Activated CD8-positive, alpha-beta memory T cell treated with anti-CD3 and anti-CD28 coated beads, Interleukin-2, amount 50 U/mL, for 48 hours (primary cell): ENCODE measurements around the gene GNG7.
A peak's percentile ranks its signal among the peaks of the same experiment; 100 is the strongest.
"Not testable (repeated sequence)": the region's sequence is repeated elsewhere in the genome, so short reads cannot be mapped to it uniquely, and the experiment has no call there.

ENCODE experiments used
- DNase-seq: peaks from one replicate; pipeline ENCODE4 v3.0.0-alpha.2; 2020

The GNG7 gene

DNA sequence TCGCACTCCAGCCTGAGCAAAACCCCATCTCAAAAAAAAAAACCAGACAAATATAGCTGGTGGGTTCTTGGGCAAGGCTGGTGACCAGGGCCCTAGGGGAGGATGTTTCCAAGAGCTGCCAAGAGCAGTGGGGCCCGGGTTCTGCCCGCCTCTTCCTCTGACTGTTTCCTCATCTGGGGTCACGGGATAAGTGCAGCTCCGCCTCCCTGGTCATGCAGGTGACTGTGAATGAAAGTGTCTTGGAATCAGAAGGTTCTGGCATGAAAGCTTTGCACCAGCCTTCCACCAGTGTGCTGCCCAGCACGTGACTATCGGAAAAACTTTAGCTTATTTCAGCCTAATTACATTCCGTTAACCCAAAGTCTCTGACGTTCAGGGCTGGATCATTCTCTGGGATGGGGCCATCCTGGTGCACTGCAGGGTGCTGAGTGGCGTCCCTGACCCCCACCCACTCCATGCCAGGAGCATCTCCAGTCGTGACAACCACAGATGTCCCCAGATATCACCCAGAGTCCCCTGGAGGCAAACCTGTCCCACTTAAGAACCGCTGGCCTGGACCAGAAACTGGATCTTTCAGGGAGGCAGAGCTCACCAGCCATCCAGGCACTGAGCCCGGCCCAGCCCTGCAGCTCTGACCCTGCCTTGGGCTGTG is 85.6 kb downstream of the GNG7 start:
- DNase-seq = no peak

DNA sequence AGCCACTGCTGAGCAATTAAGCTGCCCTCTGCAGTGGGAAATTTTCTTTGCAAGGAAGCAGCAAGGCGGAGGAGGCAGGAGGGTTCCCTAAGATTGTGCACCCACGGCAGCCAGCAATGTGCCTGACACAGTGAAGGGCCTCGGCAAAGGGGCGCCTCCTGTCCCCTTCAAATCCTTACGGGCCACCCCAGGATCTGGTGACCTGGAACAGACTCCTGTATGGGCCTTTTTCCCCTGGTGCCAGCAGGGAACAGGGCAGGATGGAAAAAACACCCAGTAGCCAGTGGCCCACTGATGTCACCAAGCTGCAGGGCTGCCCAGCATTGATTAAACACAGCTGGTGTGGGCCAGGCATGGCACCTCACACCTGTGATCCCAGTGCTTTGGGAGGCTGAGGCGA is 86.7 kb downstream of the GNG7 start:
- no peak for DNase-seq

GRCh38 chr19:2613507-2614295 is 88.8 kb downstream of the GNG7 start:
- peak; percentile 87 for DNase-seq

GRCh38 chr19:2612619-2613249 is 89.8 kb downstream of the GNG7 start:
- DNase-seq = no peak

GRCh38 chr19:2611483-2612464 is 90.7 kb downstream of the GNG7 start:
- DNase-seq = no peak

GRCh38 chr19:2610637-2611482 is 91.6 kb downstream of the GNG7 start:
- DNase-seq = peak; percentile 98

DNA sequence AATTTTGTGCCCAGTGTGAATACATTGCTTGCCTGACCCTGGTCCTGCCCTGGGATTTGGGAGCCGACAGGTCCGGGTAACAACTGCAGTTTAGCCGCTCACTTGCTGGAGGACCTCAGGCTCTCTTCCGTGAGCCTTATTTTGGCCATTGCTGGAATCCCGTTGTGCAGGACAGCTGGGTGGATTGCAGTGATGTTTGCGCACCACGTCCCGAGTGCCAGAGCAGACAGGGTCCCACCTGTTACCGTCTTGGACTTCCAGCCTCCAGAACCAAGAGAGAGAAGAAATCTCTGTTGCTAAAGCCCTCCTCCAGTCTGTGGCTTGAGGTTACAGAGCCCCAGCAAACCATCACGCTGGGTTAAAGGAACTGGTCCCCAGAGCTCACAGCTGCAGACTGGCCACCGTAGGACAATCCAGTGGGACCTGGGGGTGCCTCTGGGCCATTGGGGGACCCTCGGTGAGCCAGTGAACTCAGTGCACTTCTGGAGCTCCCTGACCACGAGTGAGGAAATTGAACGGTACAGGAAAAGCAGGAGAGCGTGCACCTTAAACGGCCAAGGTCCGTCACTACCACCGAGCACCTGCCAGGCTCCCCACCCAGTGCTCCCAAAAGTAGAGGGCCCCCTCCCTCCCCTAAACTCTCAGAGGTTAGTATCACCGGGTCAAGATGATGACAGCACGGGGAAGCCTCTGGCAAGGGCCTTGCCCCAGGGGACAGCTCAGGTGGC is 92.9 kb downstream of the GNG7 start:
- DNase-seq = no peak

- DNase-seq = not testable (repeated sequence)
Observed at GRCh38 chr19:2609034-2609388, 93.5 kb downstream of the GNG7 start.

DNA sequence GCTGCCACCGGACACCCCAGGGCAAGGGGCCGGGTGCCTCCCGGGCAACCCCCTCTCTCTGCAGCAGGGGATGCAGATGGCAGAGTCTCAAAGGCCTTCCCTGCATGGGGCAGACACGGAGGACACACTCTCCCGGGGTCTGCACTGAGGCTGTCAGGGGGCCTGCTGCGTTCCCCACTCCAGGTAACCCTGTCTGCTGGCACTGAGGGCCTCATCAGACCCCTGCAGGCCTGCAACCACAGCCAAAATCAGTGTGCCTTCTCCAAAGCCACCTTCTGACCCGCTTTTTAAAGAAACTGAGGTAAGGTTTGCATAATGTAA is 93.9 kb downstream of the GNG7 start:
- DNase-seq = no peak

DNA sequence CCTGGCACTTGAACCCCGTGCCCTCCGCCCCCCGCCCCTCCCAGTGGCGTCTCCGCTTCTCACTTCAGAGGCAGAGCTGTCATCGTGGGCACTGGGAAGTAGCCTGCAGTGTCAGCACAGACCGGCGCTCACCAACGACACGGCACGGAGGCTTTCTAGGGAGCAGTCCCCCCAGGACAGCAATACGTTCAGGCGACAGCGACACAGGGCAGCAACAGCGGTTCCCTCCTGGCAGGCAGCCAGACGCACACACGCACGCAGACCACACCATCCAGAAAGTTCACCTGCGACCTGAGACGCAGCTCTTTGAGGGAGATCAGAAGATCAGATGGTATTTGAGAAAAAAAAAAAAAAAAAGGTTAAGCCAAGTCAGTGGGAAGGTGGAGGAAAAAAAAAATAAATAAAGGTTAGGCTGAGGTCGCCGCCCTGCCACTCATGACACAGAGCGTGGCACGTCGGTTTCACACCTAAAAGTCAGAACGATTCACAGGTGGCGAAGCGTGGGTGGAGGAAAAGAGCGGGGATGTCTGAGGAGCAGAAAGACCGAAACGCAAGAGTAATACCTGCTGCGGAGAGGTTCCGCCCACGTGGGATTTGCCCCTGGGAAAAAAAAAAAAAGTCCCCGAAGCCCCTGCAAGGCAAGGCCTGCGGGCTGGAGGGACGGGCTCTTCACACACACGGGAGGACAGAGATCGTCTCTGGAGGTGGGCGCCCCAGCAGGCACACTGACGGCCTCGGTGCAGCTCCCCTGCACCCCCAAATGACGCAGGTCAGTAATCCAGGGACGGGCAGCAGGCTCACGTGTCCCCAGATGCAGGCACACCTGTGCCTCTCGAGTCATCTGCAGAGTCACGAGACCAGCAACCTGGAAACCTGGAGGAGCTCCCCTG is 94.5 kb downstream of the GNG7 start:
- DNase-seq = peak; percentile 90

- DNase-seq = peak; percentile 43
Observed at GRCh38 chr19:2606774-2607173, 95.7 kb downstream of the GNG7 start.

GRCh38 chr19:2605889-2606288 is 96.6 kb downstream of the GNG7 start:
- not testable (repeated sequence) for DNase-seq

DNA sequence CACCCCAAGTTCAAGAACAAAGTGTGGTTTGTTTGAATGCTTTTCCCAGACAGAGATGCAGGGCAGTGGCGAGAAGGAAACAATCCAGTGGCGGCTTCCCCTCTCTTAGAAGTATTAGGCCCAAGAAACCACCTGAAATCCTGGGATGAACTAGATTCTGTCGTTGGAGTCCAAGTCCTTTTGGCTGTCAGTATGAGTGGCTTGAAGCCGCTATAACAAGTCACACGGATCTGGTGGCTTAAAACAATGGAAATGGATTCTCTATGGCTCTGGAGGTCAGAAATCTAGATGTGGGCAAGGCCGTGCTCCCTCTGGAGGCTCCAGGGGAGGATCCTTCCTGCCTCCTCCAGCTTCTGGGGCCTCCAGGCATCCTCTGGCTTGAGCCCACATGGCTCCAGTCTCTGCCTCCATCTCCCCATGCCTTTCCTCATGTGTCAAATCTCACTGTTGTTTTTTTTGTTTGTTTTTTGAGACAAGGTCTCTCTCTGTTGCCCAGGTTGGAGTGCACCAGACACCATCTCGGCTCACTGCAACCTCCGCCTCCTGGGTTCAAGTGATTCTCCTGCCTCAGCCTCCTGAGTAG is 97.7 kb downstream of the GNG7 start:
- peak; percentile 45 for DNase-seq

GRCh38 chr19:2603334-2603733 is 99.2 kb downstream of the GNG7 start:
- peak; percentile 43 for DNase-seq

- peak; percentile 47 for DNase-seq
Observed at GRCh38 chr19:2602391-2603181, 99.9 kb downstream of the GNG7 start.

GRCh38 chr19:2600914-2601870 is 101.3 kb downstream of the GNG7 start:
- peak; percentile 50 for DNase-seq

- no peak for DNase-seq
Observed at GRCh38 chr19:2594319-2594718, 108.2 kb downstream of the GNG7 start.

DNA sequence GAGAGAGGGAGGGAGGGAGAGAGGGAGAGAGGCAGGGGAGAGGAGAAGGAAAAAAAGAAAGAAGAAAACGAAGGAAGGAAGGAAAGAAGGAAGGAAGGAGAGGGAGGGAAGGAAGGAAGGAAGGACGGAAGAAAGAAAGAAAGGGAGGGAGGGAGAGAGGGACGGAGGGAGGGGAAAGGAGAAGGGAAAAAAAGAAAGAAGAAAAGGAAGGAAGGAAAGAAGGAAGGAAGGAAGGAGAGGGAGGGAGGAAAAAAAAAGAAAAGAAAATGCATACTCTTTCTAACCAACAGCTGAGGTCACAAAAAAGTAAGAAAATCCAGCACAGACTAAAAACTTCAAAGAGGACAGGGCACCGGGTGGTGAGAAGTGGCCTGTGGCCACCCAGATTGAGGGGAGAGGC is 109.7 kb downstream of the GNG7 start:
- no peak for DNase-seq
